NOMO-1 (cell line): Measurements from ENCODE around the gene TRIM29.

Experiments used
- DNase-seq, 2 experiments: peaks; one replicate each; lab custom pipeline; 2025; ENCODE audit not compliant: unreplicated experiment in 2 of 2; lab: John Stamatoyannopoulos, UW

Gene TRIM29

DNA sequence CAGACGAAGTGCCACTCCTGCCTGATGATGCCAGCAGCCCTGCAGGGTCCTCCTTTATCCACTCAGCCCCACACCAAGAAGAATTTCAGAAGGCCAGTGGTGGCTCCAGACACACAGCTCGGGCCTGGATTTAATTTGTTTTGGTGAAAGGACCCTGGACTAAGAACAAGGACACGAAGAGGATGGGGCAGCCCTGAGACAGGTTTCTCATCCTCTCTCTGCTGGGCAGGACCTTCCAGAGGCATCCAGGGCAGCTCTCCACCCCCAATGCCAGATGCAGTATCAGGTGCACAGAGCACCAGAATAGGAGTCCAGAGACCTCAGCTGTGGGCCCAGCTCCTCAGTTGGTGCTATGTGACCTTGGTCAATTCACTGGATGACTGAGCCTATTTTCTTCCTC is 72.0 kb downstream of the TRIM29 start:
- no peak for DNase-seq

DNA sequence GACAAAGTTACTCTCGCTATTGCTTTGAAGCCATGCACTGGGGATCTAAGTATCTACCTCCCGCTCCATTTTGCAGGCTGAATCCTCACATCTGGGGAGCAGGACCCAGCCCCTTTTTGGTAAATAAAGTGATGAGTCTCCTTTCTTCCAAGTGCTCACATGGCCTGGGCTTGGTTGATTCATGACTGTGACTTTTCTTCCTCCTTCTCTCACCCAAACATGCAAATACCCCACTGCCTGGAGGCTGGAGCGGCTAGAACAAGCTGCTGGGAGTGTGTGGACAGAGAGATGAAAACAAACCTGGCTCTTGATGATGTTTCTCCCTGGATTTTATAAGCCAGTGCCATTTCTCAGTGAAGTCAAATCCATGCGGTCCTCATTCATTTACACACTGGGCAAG is 72.7 kb downstream of the TRIM29 start:
- DNase-seq, result no peak

DNA sequence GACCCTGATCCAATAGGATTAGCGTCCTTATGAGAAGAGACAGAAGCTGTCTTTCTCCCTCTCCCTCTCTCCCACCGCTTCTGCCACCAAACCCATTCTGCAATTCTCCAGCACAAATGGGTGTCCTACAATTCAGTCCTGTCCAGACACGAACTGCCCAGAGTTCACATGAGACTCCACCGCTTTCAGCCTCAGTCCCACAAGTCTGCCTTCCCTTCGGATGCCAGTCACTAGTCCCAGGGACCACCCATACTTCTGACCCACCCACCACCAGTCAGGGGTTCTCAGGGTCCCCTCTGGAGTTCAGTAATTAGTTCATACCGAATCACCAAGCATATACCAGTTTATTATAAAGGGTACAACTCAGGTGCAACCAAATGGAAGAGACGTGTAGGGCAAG is 73.6 kb downstream of the TRIM29 start:
- no peak for DNase-seq

DNA sequence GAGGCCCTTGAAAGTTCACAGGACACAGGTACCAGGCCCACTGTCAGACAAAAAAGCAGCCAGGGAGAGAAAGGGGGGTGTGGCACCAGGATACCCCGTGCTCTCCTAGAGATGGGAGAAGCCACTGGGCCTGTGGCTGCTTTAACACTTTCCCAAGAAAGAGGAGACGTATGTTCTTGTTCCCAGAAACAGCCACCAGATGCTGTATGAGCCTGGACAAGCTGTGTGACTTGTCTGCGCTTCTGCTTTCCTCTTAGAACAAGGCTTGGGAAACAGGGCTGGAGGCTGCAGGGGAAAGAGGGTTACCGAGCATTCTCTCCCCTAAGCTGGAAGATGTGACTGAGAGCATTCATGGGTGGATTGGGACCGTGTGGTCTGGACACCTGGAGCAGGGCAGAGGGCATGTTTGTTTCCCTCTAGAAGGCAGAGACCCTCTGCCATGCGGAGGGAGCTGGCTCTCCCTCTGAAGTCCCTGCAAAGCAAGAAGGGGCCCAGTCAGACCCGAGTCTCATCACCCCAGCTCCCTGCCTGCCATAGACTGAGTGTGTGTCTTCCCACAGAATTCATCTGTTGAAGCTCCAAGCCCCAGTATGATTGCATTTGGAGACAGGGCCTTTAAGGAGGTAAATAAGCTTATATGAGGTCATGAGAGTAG is 74.1 kb downstream of the TRIM29 start:
- no peak for DNase-seq

DNA sequence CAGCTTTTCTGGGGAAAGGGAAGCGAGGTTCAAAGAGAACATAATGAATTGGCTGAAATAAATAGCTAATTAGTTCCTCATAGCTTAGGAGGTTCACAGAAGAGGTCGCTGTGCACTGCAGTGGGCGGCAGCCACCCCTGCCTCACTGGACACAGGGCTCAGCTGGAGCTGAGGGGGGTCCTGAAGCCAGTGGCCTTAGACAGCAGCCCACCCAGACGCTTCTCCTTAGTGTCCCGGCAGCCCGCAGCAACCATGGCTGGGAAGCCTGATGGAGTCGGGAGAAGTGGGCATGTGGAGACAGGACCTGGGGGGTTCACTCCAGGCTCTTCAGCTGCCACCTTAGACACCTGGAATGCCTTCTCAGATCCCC is 75.4 kb downstream of the TRIM29 start:
- DNase-seq, result no peak

DNA sequence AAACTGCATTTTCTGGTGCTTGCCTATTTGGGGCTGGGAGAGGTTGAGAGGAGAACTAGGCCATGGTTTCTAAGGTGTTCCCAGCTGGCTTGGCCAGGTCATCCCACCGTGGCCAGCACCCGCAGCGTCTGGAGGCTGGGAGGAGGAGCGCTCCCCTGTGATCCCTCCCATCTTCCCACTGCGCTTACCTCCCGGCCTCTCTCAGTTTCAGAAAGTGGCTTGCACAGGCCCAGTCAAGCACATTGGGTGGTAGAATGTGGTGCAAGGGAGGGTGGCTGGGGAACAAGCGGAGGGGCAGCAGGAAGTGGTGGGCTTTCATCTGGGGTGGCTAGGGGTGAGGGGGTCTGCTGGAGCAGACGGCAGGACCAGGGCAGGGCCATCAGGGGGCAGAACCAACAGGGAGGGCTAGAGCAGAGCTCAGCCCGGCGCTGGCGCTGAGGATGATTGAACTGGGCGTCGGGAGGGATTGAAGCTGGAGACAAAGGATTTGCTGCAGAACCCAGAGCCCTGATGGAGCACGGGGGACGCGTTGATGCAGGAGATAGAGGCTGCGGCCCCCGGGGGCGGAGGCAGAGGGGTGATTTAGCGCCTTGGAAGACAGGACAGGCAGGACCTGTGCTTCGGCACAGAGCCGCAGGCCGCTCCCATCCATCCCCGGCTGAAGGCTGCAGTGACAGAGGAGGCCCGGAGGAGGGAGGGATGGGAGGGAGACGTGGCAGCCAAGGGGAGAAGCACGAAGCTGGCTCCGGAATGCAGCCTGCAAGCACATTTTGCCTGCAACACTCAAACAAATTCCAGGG is 76.0 kb downstream of the TRIM29 start:
- no peak for DNase-seq
